ENCODE results near the gene HMGB3.

DNA sequence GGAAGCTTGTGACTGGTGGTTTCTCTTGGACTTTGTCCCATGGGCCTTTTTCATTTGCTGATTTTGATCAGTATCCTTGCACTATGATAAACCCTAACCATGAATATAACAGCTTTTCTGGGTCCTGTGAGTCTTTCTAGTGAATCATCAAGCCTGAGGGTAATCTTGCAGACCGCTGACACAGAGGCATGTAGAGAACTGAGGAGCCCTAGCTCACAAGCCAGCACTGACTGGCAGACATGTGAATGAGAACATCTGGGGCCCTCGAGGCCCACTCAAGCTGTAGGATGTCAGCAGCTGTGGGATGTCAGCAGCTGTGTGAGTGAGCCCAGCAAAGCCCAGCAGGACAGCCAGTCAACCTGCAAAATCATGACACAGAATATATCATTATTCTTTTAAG, 36.7 kb downstream of the HMGB3 start:
- TF ChIP-seq POLR2A (IDR thresholded peaks at IDR 0.05; ENCODE audit: low read length) (no peak), ESRRA (IDR thresholded peaks at IDR 0.05; ENCODE audit: borderline replicate concordance, low read length) (no peak), NPAS2 (CRISPR knock-in tag; IDR thresholded peaks at IDR 0.05; ENCODE audit: borderline replicate concordance) (no peak), HDAC2 (IDR thresholded peaks at IDR 0.05) (no peak), JUN (IDR thresholded peaks at IDR 0.05) (no peak), HOXB5 (CRISPR knock-in tag; IDR thresholded peaks at IDR 0.05) (no peak)
- TF ChIP-seq, protein P1, sequence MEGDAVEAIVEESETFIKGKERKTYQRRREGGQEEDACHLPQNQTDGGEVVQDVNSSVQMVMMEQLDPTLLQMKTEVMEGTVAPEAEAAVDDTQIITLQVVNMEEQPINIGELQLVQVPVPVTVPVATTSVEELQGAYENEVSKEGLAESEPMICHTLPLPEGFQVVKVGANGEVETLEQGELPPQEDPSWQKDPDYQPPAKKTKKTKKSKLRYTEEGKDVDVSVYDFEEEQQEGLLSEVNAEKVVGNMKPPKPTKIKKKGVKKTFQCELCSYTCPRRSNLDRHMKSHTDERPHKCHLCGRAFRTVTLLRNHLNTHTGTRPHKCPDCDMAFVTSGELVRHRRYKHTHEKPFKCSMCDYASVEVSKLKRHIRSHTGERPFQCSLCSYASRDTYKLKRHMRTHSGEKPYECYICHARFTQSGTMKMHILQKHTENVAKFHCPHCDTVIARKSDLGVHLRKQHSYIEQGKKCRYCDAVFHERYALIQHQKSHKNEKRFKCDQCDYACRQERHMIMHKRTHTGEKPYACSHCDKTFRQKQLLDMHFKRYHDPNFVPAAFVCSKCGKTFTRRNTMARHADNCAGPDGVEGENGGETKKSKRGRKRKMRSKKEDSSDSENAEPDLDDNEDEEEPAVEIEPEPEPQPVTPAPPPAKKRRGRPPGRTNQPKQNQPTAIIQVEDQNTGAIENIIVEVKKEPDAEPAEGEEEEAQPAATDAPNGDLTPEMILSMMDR (IDR thresholded peaks at IDR 0.05), result no peak
- TF ChIP-seq, protein P2, sequence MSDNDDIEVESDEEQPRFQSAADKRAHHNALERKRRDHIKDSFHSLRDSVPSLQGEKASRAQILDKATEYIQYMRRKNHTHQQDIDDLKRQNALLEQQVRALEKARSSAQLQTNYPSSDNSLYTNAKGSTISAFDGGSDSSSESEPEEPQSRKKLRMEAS (IDR thresholded peaks at IDR 0.05), result no peak
- TF ChIP-seq, protein P3, sequence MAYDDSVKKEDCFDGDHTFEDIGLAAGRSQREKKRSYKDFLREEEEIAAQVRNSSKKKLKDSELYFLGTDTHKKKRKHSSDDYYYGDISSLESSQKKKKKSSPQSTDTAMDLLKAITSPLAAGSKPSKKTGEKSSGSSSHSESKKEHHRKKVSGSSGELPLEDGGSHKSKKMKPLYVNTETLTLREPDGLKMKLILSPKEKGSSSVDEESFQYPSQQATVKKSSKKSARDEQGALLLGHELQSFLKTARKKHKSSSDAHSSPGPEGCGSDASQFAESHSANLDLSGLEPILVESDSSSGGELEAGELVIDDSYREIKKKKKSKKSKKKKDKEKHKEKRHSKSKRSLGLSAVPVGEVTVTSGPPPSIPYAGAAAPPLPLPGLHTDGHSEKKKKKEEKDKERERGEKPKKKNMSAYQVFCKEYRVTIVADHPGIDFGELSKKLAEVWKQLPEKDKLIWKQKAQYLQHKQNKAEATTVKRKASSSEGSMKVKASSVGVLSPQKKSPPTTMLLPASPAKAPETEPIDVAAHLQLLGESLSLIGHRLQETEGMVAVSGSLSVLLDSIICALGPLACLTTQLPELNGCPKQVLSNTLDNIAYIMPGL (CRISPR knock-in tag; IDR thresholded peaks at IDR 0.05; ENCODE audit: borderline replicate concordance), result no peak
- TF ChIP-seq, protein P4, sequence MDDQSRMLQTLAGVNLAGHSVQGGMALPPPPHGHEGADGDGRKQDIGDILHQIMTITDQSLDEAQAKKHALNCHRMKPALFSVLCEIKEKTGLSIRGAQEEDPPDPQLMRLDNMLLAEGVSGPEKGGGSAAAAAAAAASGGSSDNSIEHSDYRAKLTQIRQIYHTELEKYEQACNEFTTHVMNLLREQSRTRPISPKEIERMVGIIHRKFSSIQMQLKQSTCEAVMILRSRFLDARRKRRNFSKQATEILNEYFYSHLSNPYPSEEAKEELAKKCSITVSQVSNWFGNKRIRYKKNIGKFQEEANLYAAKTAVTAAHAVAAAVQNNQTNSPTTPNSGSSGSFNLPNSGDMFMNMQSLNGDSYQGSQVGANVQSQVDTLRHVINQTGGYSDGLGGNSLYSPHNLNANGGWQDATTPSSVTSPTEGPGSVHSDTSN (IDR thresholded peaks at IDR 0.05), result no peak
- TF ChIP-seq, protein P5, sequence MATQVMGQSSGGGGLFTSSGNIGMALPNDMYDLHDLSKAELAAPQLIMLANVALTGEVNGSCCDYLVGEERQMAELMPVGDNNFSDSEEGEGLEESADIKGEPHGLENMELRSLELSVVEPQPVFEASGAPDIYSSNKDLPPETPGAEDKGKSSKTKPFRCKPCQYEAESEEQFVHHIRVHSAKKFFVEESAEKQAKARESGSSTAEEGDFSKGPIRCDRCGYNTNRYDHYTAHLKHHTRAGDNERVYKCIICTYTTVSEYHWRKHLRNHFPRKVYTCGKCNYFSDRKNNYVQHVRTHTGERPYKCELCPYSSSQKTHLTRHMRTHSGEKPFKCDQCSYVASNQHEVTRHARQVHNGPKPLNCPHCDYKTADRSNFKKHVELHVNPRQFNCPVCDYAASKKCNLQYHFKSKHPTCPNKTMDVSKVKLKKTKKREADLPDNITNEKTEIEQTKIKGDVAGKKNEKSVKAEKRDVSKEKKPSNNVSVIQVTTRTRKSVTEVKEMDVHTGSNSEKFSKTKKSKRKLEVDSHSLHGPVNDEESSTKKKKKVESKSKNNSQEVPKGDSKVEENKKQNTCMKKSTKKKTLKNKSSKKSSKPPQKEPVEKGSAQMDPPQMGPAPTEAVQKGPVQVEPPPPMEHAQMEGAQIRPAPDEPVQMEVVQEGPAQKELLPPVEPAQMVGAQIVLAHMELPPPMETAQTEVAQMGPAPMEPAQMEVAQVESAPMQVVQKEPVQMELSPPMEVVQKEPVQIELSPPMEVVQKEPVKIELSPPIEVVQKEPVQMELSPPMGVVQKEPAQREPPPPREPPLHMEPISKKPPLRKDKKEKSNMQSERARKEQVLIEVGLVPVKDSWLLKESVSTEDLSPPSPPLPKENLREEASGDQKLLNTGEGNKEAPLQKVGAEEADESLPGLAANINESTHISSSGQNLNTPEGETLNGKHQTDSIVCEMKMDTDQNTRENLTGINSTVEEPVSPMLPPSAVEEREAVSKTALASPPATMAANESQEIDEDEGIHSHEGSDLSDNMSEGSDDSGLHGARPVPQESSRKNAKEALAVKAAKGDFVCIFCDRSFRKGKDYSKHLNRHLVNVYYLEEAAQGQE (IDR thresholded peaks at IDR 0.05), result no peak
